Measurements from ENCODE around the gene SLC22A3. TPM values are rescaled to one million over a fixed set of nuclear protein-coding genes. Genes with fewer than 3 reads are reported as not detected.
A peak's percentile ranks its signal among the peaks of the same experiment; 100 is the strongest.

Gene SLC22A3
- total and polyA plus RNA-seq, 2 of the 13 experiments (the other 11 are each of a cell fraction or from before 2014, with no cell fraction given): 12.0 to 31.5 TPM

DNA sequence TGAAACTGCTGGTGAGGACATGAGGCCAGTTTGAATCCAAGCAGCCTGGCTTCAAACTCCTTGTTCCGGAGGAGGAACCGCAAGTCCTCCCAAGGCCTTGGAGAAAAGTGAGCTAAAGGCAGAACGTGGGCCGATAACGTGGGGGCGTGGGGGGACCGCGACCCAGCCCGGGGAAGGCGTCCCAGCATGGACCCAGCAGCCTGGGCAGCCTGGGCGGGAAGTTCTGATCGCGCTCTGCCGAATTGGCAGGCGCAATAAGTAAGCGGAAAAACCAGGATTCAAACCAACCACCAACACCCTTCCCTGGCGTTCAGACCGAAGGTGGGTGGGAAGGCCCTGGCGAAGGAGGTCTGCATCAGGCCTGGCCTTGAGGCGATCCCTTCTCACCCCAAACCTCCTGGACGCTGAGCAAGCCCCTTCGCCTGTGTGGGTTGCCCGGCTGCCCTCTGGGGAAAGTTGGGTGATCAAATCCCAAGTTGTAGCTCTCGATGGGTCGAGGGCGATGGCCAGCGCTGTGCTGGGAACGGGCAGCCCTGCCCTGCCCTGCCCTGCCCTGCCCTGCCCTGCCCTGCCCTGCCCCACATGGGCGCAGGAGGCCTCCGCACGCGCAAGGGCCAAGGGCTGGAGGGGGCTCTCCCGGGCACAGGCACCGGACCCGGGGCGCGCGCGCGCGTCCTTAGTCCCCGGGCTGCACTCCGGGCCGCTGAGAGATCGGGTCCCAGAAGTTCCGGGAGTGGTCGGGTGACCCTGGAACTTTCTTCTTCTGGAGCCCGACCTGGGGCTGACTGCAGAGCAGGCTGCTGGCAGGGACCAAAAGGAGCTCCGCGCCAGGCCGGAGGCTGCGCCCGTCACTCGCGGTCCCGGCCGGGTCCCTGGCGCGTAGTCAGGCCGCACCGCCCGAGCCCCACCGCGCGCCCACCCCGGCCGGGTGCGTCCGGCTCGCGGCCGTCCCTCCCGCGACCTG lies 637 bp upstream of the SLC22A3 start (continued):
- TF ChIP-seq ZNF574 (CRISPR knock-in tag; IDR thresholded peaks at IDR 0.05) (peak; percentile 10; the same call in 1 of the 2 replicates), ZSCAN21 (CRISPR knock-in tag; IDR thresholded peaks at IDR 0.05; ENCODE audit: borderline replicate concordance) (0 out of 2 replicates have a peak, but pooled peaks have one; percentile 14), ZFP41 (CRISPR knock-in tag; IDR thresholded peaks at IDR 0.05; ENCODE audit: borderline replicate concordance) (0 out of 2 replicates have a peak, but pooled peaks have one; percentile 21), HDAC1 (CRISPR knock-in tag; IDR thresholded peaks at IDR 0.05) (peak; percentile 31; the same call in 1 of the 2 replicates), NR1H2 (CRISPR knock-in tag; IDR thresholded peaks at IDR 0.05; ENCODE audit: borderline replicate concordance, low read depth) (no peak), GLI4 (CRISPR knock-in tag; IDR thresholded peaks at IDR 0.05; ENCODE audit: borderline replicate concordance) (no peak), SMAD9 (CRISPR knock-in tag; IDR thresholded peaks at IDR 0.05) (no peak), ZNF280B (CRISPR knock-in tag; IDR thresholded peaks at IDR 0.05; ENCODE audit: borderline replicate concordance) (no peak; the same call in 1 of the 2 replicates), NR2C2 (CRISPR knock-in tag; IDR thresholded peaks at IDR 0.05; ENCODE audit: borderline replicate concordance) (no peak), CCDC6 (CRISPR knock-in tag; IDR thresholded peaks at IDR 0.05) (peak; percentile 73; the same call in 1 of the 2 replicates), ZNF484 (CRISPR knock-in tag; IDR thresholded peaks at IDR 0.05; ENCODE audit: borderline replicate concordance, low read depth) (no peak), ZNF687 (CRISPR knock-in tag; IDR thresholded peaks at IDR 0.05) (peak; percentile 69), EEA1 (CRISPR knock-in tag; IDR thresholded peaks at IDR 0.05; ENCODE audit: borderline replicate concordance) (peak; percentile 26; the same call in 1 of the 2 replicates), ZC3H13 (CRISPR knock-in tag; IDR thresholded peaks at IDR 0.05) (peak; percentile 4), NR2F2 (IDR thresholded peaks at IDR 0.05; ENCODE audit: borderline replicate concordance, low read depth) (no peak), NFYB (CRISPR knock-in tag; IDR thresholded peaks at IDR 0.05) (no peak), ZC3H4 (CRISPR knock-in tag; IDR thresholded peaks at IDR 0.05; ENCODE audit: borderline replicate concordance) (no peak)
- TF ChIP-seq, protein P1, sequence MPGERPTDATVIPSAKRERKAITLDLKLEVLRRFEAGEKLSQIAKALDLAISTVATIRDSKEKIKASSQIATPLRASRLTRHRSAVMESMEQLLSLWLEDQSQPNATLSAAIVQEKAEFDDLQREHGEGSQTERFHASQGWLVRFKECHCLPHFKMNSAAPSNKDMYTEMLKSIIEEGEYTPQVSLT (CRISPR knock-in tag; IDR thresholded peaks at IDR 0.05; ENCODE audit: borderline replicate concordance, low read depth): no peak

Data from HepG2 (cell line).